HepG2 (cell line): ENCODE measurements around the gene GRHL1. TPM values are rescaled to one million over a fixed set of nuclear protein-coding genes. Genes with fewer than 3 reads are reported as not detected.

Experiments used
- CEBPG ChIP-seq: IDR thresholded peaks from 2 replicates; pipeline ENCODE4 v1.6.1; 2016
- FOXJ3 ChIP-seq: sonication (generic); formaldehyde crosslinking; IDR thresholded peaks from 2 replicates; pipeline ENCODE4 v1.4.0; 2020; ENCODE audit warnings: missing genetic modification reagents, mild to moderate bottlenecking, borderline replicate concordance
- FOXK1 ChIP-seq: sonication (generic); formaldehyde crosslinking; IDR thresholded peaks from 2 replicates; pipeline ENCODE4 v1.4.0; 2020; ENCODE audit warnings: low read depth, missing genetic modification reagents, borderline replicate concordance
- ISX ChIP-seq: sonication (generic); formaldehyde crosslinking; conservative IDR thresholded peaks from 2 replicates; pipeline ENCODE4 v1.5.0; 2020; ENCODE audit warnings: missing genetic modification reagents
- MIXL1 ChIP-seq: IDR thresholded peaks from 2 replicates; pipeline ENCODE4 v1.6.1; 2016
- PATZ1 ChIP-seq: sonication (generic); formaldehyde crosslinking; IDR thresholded peaks from 2 replicates; pipeline ENCODE4 v1.4.0; 2020; ENCODE audit warnings: missing genetic modification reagents
- POLR2AphosphoS2 ChIP-seq: IDR thresholded peaks from 2 replicates; pipeline ENCODE4 v1.6.1; 2011; ENCODE audit warnings: low read depth, low read length, improper control_type of control experiment
- PPARG ChIP-seq: conservative IDR thresholded peaks from 2 replicates; pipeline ENCODE4 v1.6.1; 2016; ENCODE audit warnings: missing biosample characterization, missing genetic modification reagents
- RFXAP ChIP-seq: sonication (generic); formaldehyde crosslinking; IDR thresholded peaks from 2 replicates; pipeline ENCODE4 v1.4.0; 2020; ENCODE audit warnings: missing genetic modification reagents, borderline replicate concordance
- TIGD3 ChIP-seq: sonication (generic); formaldehyde crosslinking; IDR thresholded peaks from 2 replicates; pipeline ENCODE4 v1.5.1; 2020; ENCODE audit warnings: mild to moderate bottlenecking, missing genetic modification reagents, borderline replicate concordance
- ZBTB38 ChIP-seq: sonication (generic); formaldehyde crosslinking; IDR thresholded peaks from 2 replicates; pipeline ENCODE4 v1.5.1; 2020; ENCODE audit warnings: mild to moderate bottlenecking, missing genetic modification reagents
- ZFP91 ChIP-seq: sonication (generic); formaldehyde crosslinking; IDR thresholded peaks from 2 replicates; pipeline ENCODE4 v1.9.0; 2022; ENCODE audit warnings: missing genetic modification reagents, mild to moderate bottlenecking, borderline replicate concordance
- ZNF101 ChIP-seq: sonication (generic); formaldehyde crosslinking; IDR thresholded peaks from 2 replicates; pipeline ENCODE4 v1.4.0; 2020; ENCODE audit warnings: mild to moderate bottlenecking, low read depth, missing genetic modification reagents, borderline replicate concordance
- ZNF550 ChIP-seq: sonication (generic); formaldehyde crosslinking; IDR thresholded peaks from 2 replicates; pipeline ENCODE4 v1.4.0; 2020; ENCODE audit warnings: mild to moderate bottlenecking, missing genetic modification reagents, borderline replicate concordance
- ZNF589 ChIP-seq: sonication (generic); formaldehyde crosslinking; conservative IDR thresholded peaks from 2 replicates; pipeline ENCODE4 v1.8.0; 2022; ENCODE audit warnings: mild to moderate bottlenecking, moderate library complexity, missing genetic modification reagents
- ZNF891 ChIP-seq: sonication (generic); formaldehyde crosslinking; IDR thresholded peaks from 2 replicates; pipeline ENCODE4 v1.5.0; 2020; ENCODE audit warnings: mild to moderate bottlenecking, missing genetic modification reagents
- polyA plus RNA-seq, 8 experiments: library from polyadenylated mRNA; depleted of rRNA in 3 of 8; stranded (reverse) in 7 of 8; unstranded in 1 of 8; fragments of >200 nt; fragmentation: Illumina TruSeq in 4 of 8; extraction: Trizol in 4 of 8; gene quantifications; 2 replicates each; pipeline versions ENCODE4 v1.2.1 to v1.2.3, GENCODE V29; 2011 to 2016; ENCODE audit warnings: low read depth in 4 of 8, missing spikeins in 1 of 8, mixed read lengths in 1 of 8; ENCODE audit not compliant: insufficient read depth in 1 of 8
- total RNA-seq, 5 experiments: library from RNA; depleted of rRNA; stranded (reverse); fragments of >200 nt; fragmentation: Illumina TruSeq; extraction: Trizol; gene quantifications; 2 replicates each; pipeline ENCODE4 v1.2.3, GENCODE V29; 2016; ENCODE audit warnings: low read depth in 1 of 5
- TF ChIP-seq, protein P1 (sequence below): sonication (generic); formaldehyde crosslinking; IDR thresholded peaks from 2 replicates; pipeline ENCODE4 v1.5.0; 2020; ENCODE audit warnings: missing genetic modification reagents, mild to moderate bottlenecking, borderline replicate concordance
- TF ChIP-seq, protein P2 (sequence below): sonication (generic); IDR thresholded peaks from 2 replicates; pipeline ENCODE4 v1.6.1; 2016; ENCODE audit warnings: low read depth, borderline replicate concordance
- TF ChIP-seq, protein P3 (sequence below): sonication (generic); formaldehyde crosslinking; IDR thresholded peaks from 2 replicates; pipeline ENCODE4 v1.5.0; 2020; ENCODE audit warnings: mild to moderate bottlenecking, missing genetic modification reagents

GRHL1 gene
- total and polyA plus RNA-seq, 2 of the 13 experiments (the other 11 are each of a cell fraction or from before 2014, with no cell fraction given): 9.3 to 12.0 TPM

GRCh38 chr2:10043906-10044601 lies 92.6 kb downstream of the GRHL1 start (continued):
- TF ChIP-seq FOXK1 (CRISPR knock-in tag) (peak; percentile 14; the same call in 1 of the 2 replicates), ZBTB38 (CRISPR knock-in tag) (peak; percentile 97), ZNF550 (CRISPR knock-in tag) (0 out of 2 replicates have a peak, but pooled peaks have one; percentile 21), PATZ1 (CRISPR knock-in tag) (peak; percentile 46; the same call in 1 of the 2 replicates), TIGD3 (CRISPR knock-in tag) (no peak), ZNF891 (CRISPR knock-in tag) (peak; percentile 74), ISX (CRISPR knock-in tag) (no peak), PPARG (CRISPR knock-in tag) (no peak), FOXJ3 (CRISPR knock-in tag) (no peak), CEBPG (CRISPR knock-in tag) (no peak), ZNF101 (no peak), MIXL1 (no peak), ZNF589 (CRISPR knock-in tag) (peak; percentile 78; the same call in 1 of the 2 replicates), RFXAP (CRISPR knock-in tag) (0 out of 2 replicates have a peak, but pooled peaks have one; percentile 17), POLR2AphosphoS2 (no peak), ZFP91 (CRISPR knock-in tag) (no peak; the same call in 1 of the 2 replicates)
- TF ChIP-seq, protein P1, sequence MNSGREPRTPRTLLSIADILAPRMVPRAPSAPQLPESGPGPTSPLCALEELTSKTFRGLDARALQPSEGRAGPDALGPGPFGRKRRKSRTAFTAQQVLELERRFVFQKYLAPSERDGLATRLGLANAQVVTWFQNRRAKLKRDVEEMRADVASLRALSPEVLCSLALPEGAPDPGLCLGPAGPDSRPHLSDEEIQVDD (CRISPR knock-in tag): no peak
- TF ChIP-seq, protein P2, sequence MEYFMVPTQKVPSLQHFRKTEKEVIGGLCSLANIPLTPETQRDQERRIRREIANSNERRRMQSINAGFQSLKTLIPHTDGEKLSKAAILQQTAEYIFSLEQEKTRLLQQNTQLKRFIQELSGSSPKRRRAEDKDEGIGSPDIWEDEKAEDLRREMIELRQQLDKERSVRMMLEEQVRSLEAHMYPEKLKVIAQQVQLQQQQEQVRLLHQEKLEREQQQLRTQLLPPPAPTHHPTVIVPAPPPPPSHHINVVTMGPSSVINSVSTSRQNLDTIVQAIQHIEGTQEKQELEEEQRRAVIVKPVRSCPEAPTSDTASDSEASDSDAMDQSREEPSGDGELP: no peak
- TF ChIP-seq, protein P3, sequence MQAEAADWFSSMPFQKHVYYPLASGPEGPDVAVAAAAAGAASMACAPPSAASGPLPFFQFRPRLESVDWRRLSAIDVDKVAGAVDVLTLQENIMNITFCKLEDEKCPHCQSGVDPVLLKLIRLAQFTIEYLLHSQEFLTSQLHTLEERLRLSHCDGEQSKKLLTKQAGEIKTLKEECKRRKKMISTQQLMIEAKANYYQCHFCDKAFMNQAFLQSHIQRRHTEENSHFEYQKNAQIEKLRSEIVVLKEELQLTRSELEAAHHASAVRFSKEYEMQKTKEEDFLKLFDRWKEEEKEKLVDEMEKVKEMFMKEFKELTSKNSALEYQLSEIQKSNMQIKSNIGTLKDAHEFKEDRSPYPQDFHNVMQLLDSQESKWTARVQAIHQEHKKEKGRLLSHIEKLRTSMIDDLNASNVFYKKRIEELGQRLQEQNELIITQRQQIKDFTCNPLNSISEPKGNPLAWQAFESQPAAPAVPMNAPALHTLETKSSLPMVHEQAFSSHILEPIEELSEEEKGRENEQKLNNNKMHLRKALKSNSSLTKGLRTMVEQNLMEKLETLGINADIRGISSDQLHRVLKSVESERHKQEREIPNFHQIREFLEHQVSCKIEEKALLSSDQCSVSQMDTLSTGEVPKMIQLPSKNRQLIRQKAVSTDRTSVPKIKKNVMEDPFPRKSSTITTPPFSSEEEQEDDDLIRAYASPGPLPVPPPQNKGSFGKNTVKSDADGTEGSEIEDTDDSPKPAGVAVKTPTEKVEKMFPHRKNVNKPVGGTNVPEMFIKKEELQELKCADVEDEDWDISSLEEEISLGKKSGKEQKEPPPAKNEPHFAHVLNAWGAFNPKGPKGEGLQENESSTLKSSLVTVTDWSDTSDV (CRISPR knock-in tag): peak; percentile 61; the same call in 1 of the 2 replicates
